Lower lobe of right lung (tissue), 2 donors: ENCODE data around the gene HNRNPLL. TPM values are rescaled to one million over a fixed set of nuclear protein-coding genes. Genes with fewer than 3 reads are reported as not detected.

Experiments
- ATAC-seq, 2 donors: fragments of 200-7000 bp; cut with Tn5 transposase; one replicate each; pipeline ENCODE4 v1.9.1; 2020 to 2022; ENCODE audit warnings: mild to moderate bottlenecking in 2 of 2, moderate library complexity in 2 of 2
- DNase-seq: peaks from one replicate; pipeline ENCODE4 v3.0.0-alpha.2; 2020
- H3K27ac ChIP-seq: fragments of 200-600 bp; one replicate; pipeline ENCODE4 v1.8.0; 2022
- H3K27me3 ChIP-seq: fragments of 200-600 bp; one replicate; pipeline ENCODE4 v1.8.0; 2022; ENCODE audit warnings: low read depth
- H3K36me3 ChIP-seq: fragments of 200-600 bp; one replicate; pipeline ENCODE4 v1.8.0; 2022; ENCODE audit warnings: mild to moderate bottlenecking
- H3K4me1 ChIP-seq: fragments of 200-600 bp; one replicate; pipeline ENCODE4 v1.8.0; 2022
- H3K4me3 ChIP-seq: fragments of 200-600 bp; one replicate; pipeline ENCODE4 v1.8.0; 2022; ENCODE audit warnings: mild to moderate bottlenecking
- H3K9me3 ChIP-seq: fragments of 200-600 bp; one replicate; pipeline ENCODE4 v1.8.0; 2022
- CTCF ChIP-seq: fragments of 200-600 bp; IDR thresholded peaks from one replicate; pipeline ENCODE4 v1.8.0; 2022; ENCODE audit warnings: antibody characterized with exemption, mild to moderate bottlenecking
- intact Hi-C: fragments of 100-400 bp; cut with DNase I; formaldehyde crosslinking; loops from one replicate; pipeline ENCODE4 v1.11.0; 2022
- total RNA-seq: library from RNA; stranded (reverse); fragmentation: NEBNext Ultra II Directional; extraction: Animal tissue kit (Norgen Biotek cat#: 25700); gene quantifications from one replicate; pipeline ENCODE4 v1.2.1, GENCODE V29; 2021
- donor health status: DM: no; HTN: yes; CAD: no; lungs with severe emphysema.

Gene HNRNPLL
- total RNA-seq, 1 donor from 2014 or later = 38.8 TPM

DNA sequence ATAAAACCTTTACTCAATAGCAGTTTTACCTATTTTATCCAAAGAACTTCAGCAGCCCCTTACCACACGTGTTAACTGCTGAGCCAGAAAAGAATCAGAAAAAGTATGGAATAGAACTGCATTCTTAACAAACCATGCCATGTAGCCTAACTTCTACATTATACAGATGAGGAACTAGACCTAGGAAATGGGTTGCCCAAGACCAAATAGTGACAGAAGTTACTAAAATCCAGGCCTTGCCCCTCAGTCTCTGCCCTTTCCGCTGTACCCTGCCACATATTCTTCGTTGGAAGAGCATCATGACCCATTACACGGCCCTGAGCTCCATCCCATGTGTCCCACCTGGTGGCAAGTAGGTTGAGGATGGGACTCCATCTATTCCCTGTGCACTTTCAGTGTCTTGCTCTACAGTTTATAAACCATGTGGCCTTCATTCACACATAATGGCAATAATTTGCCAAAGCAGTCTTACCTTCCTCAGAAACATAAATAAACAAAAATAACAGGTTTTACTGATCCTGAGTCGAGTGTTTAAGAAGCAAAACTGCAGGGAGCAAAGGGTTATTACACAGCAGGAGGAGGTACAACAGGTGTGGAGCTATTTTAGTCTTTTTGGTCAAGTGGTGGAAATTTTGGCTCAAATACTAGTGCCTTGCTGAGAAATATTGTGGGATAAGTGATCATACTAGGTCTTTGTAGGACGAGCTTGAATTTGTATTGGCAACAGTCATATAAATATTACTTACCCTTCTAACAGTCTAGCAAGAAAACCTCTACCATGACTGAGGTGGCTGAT is 46.5 kb downstream of the HNRNPLL start:
- no peak for DNase-seq
- peaks cover 13% of the 10 kb centered on the region for H3K36me3 ChIP-seq

GRCh38 chr2:38554973-38555595 is 47.6 kb downstream of the HNRNPLL start:
- H3K36me3 ChIP-seq = peaks cover 2% of the 10 kb centered on the region
- H3K27ac ChIP-seq = no peak overlapping the region
- ATAC-seq = peak in 1 of 2 donors; percentile 40
- no peaks in the 10 kb centered on the region for H3K9me3 ChIP-seq
- intact Hi-C loops = no loop called here
- peak; percentile 20 for TF ChIP-seq CTCF
- no peak for DNase-seq
- H3K4me3 ChIP-seq = no peak overlapping the region
- H3K27me3 ChIP-seq = no peaks in the 10 kb centered on the region
- H3K4me1 ChIP-seq = no peaks in the 10 kb centered on the region

More for the DNA sequence above, 46.5 kb downstream of the HNRNPLL start:
- peak; percentile 59 to 74 for ATAC-seq
- intact Hi-C loops = no loop called here
- H3K9me3 ChIP-seq = no peaks in the 10 kb centered on the region
- H3K27me3 ChIP-seq = no peaks in the 10 kb centered on the region
- no peak overlapping the region for H3K27ac ChIP-seq
- H3K4me1 ChIP-seq = no peaks in the 10 kb centered on the region
- TF ChIP-seq CTCF = no peak
- no peak overlapping the region for H3K4me3 ChIP-seq

DNA sequence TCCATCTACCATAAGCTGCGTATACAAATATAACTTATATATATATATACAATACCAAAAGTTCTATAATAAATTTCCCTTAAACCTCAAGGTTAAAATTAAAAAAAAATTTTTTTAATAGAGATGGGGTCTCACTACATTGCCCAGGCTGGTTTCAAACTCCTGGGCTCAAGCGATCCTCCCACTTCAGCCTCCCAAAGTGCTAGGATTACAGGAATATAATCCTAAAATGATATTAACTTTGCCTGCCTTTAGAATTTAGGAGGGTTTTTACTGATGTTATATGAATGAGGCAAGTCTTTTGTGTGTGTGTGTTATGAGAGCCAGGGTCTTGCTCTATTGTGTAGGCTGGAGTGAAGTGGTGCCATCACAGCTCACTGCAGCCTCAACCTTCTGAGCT is 49.2 kb downstream of the HNRNPLL start:
- no peaks in the 10 kb centered on the region for H3K4me1 ChIP-seq
- DNase-seq (no peak), ATAC-seq (no peak)
- intact Hi-C loops = no loop called here
- no peaks in the 10 kb centered on the region for H3K27me3 ChIP-seq
- TF ChIP-seq CTCF = no peak
- no peaks in the 10 kb centered on the region for H3K36me3 ChIP-seq
- no peaks in the 10 kb centered on the region for H3K9me3 ChIP-seq
- H3K27ac ChIP-seq = no peak overlapping the region
- no peak overlapping the region for H3K4me3 ChIP-seq

- TF ChIP-seq CTCF = no peak
- no peak for ATAC-seq
- intact Hi-C loops = no loop called here
Observed at GRCh38 chr2:38552259-38552658, 50.5 kb downstream of the HNRNPLL start.

GRCh38 chr2:38551746-38552145 is 51.0 kb downstream of the HNRNPLL start:
- Histone ChIP-seq H3K4me3 (no peak overlapping the region), H3K9me3 (no peaks in the 10 kb centered on the region), H3K27me3 (no peaks in the 10 kb centered on the region), H3K27ac (no peak overlapping the region), H3K36me3 (no peaks in the 10 kb centered on the region), H3K4me1 (no peaks in the 10 kb centered on the region)
- no peak for TF ChIP-seq CTCF
- ATAC-seq (no peak), DNase-seq (no peak)
- intact Hi-C loops = no loop called here

More at GRCh38 chr2:38552259-38552658, 50.5 kb downstream of the HNRNPLL start:
- DNase-seq = no peak
- no peaks in the 10 kb centered on the region for H3K27me3 ChIP-seq
- H3K27ac ChIP-seq = no peak overlapping the region
- H3K4me1 ChIP-seq = no peaks in the 10 kb centered on the region
- H3K4me3 ChIP-seq = no peak overlapping the region
- no peaks in the 10 kb centered on the region for H3K36me3 ChIP-seq
- H3K9me3 ChIP-seq = no peaks in the 10 kb centered on the region
